NCI-H2107 (cell line): ENCODE measurements around the gene MLPH.

Experiments used
- DNase-seq: peaks from one replicate; lab custom pipeline; 2025; lab: John Stamatoyannopoulos, UW

The MLPH gene

DNA sequence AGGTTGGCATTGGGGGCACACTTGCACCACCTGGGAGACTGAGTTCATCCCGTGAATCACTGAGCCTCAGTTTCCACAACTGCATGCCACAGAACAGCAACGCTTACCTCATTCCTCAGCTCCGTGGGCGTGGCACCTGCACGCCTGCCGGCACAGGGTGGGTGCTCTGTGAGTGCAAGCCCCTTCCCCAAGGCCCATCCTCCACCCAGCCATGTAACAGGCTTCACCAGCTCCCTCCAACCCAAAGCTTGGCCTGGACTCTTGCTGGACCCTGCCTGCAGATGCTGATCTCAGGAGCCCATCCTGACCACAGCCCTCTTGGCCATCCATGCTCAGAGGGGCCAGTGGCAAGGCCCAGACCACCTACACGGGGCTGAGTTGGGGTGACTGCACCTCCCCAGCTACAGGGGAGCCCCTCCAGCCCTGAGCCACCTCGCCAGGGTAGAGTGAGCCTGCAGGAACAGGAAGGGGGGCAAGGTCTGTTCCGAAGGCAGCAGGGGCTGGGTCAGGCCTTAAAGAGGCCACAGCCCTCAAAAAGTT is 81.1 kb downstream of the MLPH start:
- DNase-seq: no peak

GRCh38 chr2:237569041-237569440 is 82.0 kb downstream of the MLPH start:
- DNase-seq: no peak

DNA sequence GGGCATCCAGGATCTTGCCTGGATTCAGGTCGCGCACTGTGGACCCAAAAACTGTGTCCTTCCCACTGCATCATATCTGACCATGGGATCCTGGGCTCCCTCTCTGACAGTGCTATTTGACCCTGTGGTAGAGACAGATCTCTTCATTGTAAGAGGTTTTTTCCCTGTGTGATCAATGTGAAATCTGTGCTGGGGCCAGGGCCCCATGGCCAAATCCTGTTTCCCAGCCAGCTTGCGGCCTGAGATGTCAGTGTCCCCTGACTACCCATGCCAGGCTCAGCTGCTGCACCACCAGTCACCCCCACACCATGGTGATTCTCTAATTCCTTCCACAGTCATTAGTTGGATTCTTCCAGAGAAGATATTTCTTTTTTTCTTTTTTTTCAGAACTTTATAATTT is 82.8 kb downstream of the MLPH start:
- no peak for DNase-seq

- DNase-seq: no peak
These were observed 83.8 kb downstream of the MLPH start for GRCh38 chr2:237570776-237571335.

DNA sequence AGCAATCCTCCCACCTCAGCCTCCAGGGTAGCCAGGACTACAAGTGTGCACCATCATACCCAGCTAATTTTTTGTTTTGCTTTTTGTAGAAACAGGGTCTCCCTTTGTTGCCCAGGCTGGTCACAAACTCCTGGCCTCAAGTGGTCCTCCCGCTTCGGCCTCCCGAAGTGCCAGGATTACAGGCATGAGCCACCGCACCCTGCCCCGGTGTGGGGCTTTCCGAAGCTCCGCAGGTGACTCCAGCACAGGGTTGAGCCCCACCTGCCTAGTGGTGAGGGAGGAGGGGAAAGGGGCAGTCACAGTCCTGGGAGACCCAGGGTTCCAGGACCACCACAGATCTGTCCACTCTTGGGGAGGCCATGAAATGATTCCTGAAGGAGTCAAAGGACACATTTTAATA is 84.5 kb downstream of the MLPH start:
- no peak for DNase-seq

DNA sequence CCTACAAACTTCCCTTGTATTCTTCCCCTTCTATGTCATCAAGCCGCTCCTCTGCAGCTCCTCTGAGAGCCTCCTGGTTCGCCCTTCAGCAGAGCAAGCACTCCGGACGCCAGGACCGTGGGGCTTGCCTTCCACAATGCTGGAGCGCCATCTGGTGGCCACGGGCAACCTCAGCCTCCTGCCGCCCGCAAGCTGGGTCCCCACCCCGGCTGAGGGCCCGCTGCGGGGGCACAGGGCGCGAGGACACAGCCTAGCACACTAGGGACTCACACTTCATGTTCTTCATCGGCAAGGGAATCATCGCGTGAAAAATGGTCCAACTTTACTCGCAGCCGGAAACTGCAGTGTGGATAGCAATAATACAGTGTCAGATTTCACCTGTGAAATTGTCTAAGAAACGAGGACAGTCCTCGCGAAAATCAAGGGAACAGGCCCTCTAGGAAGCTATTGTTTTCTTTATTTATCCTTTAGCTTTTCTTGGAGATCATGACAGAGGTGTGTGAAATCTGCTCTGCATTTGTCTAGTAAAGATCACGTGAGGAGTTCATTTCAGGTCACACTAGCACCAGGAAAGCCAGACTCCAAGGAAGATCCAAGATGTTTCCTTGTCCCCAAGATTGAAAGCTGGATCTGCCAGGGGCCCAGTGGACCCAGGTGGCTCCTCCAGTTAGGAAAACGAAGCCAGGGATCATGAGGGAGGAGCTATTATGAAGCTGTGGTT is 85.1 kb downstream of the MLPH start:
- DNase-seq: peak; percentile 57

DNA sequence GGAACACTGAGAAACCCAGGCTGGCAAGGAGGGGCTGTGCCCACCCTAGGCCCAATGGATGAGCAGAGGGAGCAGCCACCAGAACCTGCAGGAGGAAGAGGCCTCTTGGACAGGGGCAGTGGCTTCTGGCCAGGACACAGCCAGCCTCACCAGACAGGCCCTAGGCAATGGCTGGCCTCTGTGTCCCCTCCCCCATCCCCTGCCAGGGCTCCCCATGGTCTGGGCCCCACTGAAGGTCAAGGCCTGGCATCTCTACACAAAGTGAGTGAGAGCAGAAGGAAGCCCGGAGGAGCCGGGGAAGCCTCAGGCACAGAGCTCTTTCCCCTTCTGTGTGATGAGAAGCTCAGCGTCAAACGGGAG is 85.7 kb downstream of the MLPH start:
- DNase-seq: no peak

GRCh38 chr2:237573721-237574415 is 86.8 kb downstream of the MLPH start:
- no peak for DNase-seq

DNA sequence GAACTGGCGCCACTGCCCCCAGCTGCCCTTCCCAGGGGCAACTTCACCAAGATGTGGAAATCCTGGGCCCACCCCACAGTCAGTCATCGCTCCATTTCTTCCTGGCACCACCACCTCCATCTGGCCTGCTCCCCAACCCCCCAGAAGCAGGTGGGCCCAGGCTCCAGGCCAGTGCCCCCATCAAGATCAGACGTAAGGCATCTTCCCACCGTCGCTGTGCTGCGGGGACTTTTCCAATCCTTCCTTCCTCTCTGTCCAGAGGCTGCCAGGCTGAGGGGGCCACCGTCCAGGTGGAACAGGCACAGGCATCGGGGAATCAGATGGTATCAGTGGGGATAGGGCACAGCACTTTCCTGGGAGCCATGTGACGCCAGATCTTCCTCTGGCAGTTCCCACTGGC is 87.4 kb downstream of the MLPH start:
- no peak for DNase-seq

DNA sequence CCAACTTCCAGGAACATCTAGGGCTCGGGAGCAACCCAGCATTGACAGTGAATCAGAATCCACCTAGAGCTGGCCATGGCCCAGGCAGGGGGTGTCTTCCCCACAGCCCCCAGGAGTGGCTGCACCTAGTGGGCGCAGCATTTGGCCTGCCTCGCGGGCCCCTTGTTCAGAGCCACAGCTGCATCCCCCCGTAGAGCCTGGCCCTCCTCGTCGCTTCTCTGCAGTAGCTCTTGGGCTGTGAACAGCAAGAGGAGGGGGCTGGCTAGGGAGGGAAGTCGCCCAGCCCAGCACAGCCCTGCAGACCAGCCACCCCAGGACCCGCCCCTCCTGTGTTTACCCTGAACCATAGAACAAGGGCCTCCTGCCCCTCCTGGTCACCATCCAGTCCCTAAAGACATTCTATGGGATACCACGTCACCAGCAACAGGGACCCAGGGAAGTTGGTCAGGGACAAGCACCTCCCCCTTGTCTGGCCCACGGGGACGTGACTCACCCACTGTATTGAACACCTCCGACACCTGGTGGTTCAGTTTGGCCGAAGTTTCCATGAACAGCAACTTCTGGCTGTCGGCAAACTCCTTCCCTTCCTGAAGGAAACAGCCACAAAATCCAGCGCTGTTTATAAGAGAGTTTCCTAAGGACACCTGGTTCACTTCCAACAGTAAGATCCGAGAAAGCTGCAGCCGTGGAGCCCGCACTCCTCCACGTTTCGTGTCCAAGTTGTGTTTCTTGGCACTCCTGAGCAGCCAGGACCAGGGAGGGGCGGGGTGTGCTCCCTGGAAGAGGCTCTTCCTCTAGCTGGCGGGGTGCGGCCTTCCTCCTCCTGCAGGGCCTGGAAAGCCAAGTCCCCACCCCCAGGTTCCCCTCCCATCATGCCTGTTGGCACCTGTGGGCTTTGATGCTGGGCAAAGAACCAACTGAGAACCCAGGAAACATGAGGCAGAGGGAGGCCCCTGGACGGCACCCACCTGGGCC is 88.1 kb downstream of the MLPH start:
- no peak for DNase-seq

DNA sequence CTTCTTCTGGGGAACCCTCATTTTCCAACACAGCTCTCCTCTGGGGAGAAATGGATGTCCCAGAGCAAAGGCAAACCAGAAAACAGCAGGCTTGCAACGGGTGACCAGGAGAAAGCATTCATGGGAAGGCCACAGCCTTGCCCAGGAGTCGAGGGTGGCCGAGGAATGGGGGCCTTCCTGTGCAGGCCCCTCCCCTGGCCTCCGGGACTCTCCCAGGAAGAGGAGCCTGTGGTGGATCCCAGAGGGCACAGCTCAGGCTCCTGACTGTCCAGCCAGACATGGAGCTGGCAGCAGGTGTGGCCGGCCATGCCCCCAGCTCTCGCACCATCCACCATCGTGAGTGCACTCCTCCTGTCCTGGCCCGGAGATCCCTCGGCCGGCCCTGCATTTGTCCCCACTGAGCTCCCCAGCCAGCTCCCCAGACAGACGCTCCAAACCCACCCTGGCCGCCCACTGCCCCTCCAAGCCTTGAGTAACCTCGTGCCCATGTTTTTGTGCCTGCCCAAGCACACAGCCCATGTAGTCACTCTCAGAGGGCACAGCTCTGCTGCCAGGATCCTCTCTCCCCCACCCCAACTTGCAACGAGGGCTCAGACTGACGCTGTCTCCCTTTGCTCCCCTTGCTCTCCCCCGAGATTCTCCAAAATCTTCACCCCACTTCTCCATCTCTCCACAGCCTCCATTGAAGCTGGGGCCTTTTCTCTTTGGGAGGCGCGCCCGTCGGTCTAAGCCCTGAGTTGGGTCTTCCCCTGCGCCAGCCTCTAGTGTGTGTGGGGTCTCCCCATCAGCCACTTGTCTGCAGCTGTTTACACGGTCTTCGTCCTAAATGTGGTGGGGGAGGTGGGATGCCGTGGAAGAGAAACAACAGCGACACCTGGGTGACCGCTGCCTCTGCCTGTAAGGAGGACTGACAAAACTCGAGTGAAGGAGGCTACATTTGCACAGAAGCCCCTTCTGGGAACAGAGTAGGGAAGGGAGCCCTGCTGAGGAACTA is 89.1 kb downstream of the MLPH start:
- no peak for DNase-seq

- DNase-seq: no peak
These were observed 89.9 kb downstream of the MLPH start for GRCh38 chr2:237576974-237577373.

- DNase-seq: no peak
These were observed 90.4 kb downstream of the MLPH start for GRCh38 chr2:237577458-237577857.

GRCh38 chr2:237577956-237578870 is 91.2 kb downstream of the MLPH start:
- DNase-seq: no peak

DNA sequence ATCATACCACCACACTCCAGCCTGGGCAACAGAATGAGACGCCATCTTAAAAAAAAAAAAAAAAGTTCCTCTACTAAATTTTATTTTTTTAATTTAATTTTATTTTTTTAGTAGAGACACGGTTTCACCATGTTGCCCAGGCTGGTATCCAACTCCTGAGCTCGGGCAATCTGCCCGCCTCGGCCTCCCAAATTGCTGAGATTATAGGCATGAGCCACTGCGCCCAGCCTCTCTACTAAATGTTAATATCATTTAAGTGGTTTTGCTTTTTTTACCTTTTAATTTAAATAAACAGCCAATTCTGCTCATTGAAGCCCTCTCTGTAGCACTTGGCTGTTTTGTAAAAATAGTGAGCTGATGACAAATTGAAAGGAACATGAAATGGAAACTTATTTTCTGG is 94.3 kb downstream of the MLPH start:
- no peak for DNase-seq

- DNase-seq: peak; percentile 37
These were observed 95.0 kb downstream of the MLPH start for GRCh38 chr2:237581751-237582746.

- DNase-seq: no peak
These were observed 96.6 kb downstream of the MLPH start for GRCh38 chr2:237583385-237584295.
